ENCODE measurements around the gene SAG. TPM values are rescaled to one million over a fixed set of nuclear protein-coding genes. Genes with fewer than 3 reads are reported as not detected.

The SAG gene
- total and polyA plus RNA-seq, 10 of the 15 experiments (the other 5 are each of a cell fraction or from before 2014, with no cell fraction given): 0.06 to 0.47 TPM; not detected in 8

DNA sequence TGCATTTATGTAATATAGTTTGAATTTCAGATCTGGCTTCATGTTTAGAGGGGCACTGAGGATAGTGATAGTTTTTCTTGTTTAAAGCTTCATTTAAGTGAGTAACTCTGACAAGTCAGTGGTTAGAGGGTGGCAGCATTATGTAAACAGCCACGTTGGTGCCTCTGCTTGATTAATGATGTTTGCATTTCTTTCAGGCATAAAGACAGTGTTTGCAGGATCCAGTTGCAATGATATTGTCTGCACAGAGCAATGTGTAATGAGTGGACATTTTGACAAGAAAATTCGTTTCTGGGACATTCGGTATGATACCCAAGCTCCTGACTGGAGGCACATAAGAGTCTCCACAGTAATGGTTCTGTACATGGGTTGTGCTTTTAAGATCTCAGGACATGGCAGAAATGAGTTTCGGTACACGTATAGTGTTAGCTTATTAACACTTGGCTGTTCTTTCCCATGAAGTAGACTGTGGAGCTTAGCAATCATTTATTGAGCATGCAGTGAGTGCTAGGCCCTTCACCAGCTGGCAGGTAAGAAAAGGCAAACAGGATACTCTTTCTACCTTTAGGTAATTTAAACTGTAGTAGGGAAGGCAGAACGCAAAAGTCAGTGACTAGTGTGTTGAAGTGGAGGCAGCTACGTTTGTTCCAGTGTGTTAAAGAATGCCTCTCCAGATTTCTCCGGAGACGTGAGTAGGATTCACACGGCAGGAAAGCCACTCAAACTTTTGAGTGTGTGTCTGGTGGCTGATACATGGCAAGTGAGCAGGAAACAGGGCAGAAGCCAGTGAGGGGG is 17.4 kb upstream of the SAG start:
- intact Hi-C loops (cut with micrococcal nuclease; ENCODE audit: unreplicated experiment) (no loop called here), in situ Hi-C loops (cut with MboI) (no loop called here)
- no peak overlapping the region for H3K4me3 ChIP-seq
- no peaks in the 10 kb centered on the region for H3K79me2 ChIP-seq (ENCODE audit: control insufficient read depth, insufficient read depth, low read length)
- RAD21 ChIA-PET (ENCODE audit: unreplicated experiment): interaction anchor here (0.6 kb wide), 1 partner anchor 66 kb away, joined by 3 read pairs; no protein-coding TSS in a partner anchor
- H4K20me1 ChIP-seq (ENCODE audit: control insufficient read depth, insufficient read depth): no peaks in the 10 kb centered on the region
- CTCF ChIA-PET: no interaction called here
- POLR2A ChIA-PET: no interaction called here
- 88% methylated on average over 10 of the region's 10 CpGs for WGBS (ENCODE audit: insufficient coverage, insufficient replicate concordance, low lambda C conversion rate, missing lambda C conversion rate)
- H3K4me2 ChIP-seq (ENCODE audit: control insufficient read depth, insufficient read depth): no peak overlapping the region
- FAIRE-seq (no peak), DNase-seq (ENCODE audit: low read depth, low spot score) (no peak), ATAC-seq (no peak)
- no TSS peak for BruUV-seq (replicated peaks)
- SMC1A ChIA-PET (ENCODE audit: uncharacterized antibody, unreplicated experiment): interaction anchor here (0.6 kb wide), 1 partner anchor 262 kb away, joined by 3 read pairs; no protein-coding TSS in a partner anchor
- no peak overlapping the region for H2AFZ ChIP-seq (ENCODE audit: control insufficient read depth, low read depth, low read length)
- H3K27ac ChIP-seq (ENCODE audit: control insufficient read depth, insufficient read depth): no peak overlapping the region
- H3K4me1 ChIP-seq (ENCODE audit: control insufficient read depth, insufficient read depth, low read length): no peaks in the 10 kb centered on the region
- H3K9me3 ChIP-seq (replicated peaks; ENCODE audit: control insufficient read depth, insufficient read depth, low read length): no peaks in the 10 kb centered on the region
- no peak overlapping the region for H3K9ac ChIP-seq (ENCODE audit: control insufficient read depth, insufficient read depth, low read length)
- peaks cover 48 to 54% of the 10 kb centered on the region in 2 experiments for H3K36me3 ChIP-seq (ENCODE audit: control insufficient read depth in 2 of 2, insufficient read depth in 2 of 2, low read length in 1 of 2)
- TF ChIP-seq RAD51 (IDR thresholded peaks at IDR 0.05) (no peak), ATF7 (IDR thresholded peaks at IDR 0.05; ENCODE audit: low read depth) (no peak), SIX5 (IDR thresholded peaks at IDR 0.05; ENCODE audit: low read depth, low read length, severe bottlenecking) (no peak), JUNB (IDR thresholded peaks at IDR 0.05) (no peak), POLR2A (IDR thresholded peaks at IDR 0.05; ENCODE audit: low read depth, low read length) (no peak), WRNIP1 (IDR thresholded peaks at IDR 0.05; ENCODE audit: borderline replicate concordance, low read depth, low read length) (no peak), RB1 (IDR thresholded peaks at IDR 0.05; ENCODE audit: borderline replicate concordance) (no peak), NFIC (IDR thresholded peaks at IDR 0.05; ENCODE audit: low read depth, low read length) (no peak), TCF3 (IDR thresholded peaks at IDR 0.05; ENCODE audit: borderline replicate concordance, insufficient read depth, low read depth, low read length) (no peak), NR2C2 (IDR thresholded peaks at IDR 0.05; ENCODE audit: borderline replicate concordance, control insufficient read depth, insufficient read length, low read depth) (no peak), IRF4 (IDR thresholded peaks at IDR 0.05; ENCODE audit: low read depth, low read length) (no peak), MYC (IDR thresholded peaks at IDR 0.05; ENCODE audit: insufficient read depth, insufficient read length, insufficient replicate concordance, low read length, severe bottlenecking) (no peak)
- TF ChIP-seq, protein P1, sequence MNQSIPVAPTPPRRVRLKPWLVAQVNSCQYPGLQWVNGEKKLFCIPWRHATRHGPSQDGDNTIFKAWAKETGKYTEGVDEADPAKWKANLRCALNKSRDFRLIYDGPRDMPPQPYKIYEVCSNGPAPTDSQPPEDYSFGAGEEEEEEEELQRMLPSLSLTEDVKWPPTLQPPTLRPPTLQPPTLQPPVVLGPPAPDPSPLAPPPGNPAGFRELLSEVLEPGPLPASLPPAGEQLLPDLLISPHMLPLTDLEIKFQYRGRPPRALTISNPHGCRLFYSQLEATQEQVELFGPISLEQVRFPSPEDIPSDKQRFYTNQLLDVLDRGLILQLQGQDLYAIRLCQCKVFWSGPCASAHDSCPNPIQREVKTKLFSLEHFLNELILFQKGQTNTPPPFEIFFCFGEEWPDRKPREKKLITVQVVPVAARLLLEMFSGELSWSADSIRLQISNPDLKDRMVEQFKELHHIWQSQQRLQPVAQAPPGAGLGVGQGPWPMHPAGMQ (IDR thresholded peaks at IDR 0.05; ENCODE audit: borderline replicate concordance): no peak
- TF ChIP-seq, protein P2, sequence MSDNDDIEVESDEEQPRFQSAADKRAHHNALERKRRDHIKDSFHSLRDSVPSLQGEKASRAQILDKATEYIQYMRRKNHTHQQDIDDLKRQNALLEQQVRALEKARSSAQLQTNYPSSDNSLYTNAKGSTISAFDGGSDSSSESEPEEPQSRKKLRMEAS (IDR thresholded peaks at IDR 0.05; ENCODE audit: low read depth, low read length): no peak
- TF ChIP-seq, protein P3, sequence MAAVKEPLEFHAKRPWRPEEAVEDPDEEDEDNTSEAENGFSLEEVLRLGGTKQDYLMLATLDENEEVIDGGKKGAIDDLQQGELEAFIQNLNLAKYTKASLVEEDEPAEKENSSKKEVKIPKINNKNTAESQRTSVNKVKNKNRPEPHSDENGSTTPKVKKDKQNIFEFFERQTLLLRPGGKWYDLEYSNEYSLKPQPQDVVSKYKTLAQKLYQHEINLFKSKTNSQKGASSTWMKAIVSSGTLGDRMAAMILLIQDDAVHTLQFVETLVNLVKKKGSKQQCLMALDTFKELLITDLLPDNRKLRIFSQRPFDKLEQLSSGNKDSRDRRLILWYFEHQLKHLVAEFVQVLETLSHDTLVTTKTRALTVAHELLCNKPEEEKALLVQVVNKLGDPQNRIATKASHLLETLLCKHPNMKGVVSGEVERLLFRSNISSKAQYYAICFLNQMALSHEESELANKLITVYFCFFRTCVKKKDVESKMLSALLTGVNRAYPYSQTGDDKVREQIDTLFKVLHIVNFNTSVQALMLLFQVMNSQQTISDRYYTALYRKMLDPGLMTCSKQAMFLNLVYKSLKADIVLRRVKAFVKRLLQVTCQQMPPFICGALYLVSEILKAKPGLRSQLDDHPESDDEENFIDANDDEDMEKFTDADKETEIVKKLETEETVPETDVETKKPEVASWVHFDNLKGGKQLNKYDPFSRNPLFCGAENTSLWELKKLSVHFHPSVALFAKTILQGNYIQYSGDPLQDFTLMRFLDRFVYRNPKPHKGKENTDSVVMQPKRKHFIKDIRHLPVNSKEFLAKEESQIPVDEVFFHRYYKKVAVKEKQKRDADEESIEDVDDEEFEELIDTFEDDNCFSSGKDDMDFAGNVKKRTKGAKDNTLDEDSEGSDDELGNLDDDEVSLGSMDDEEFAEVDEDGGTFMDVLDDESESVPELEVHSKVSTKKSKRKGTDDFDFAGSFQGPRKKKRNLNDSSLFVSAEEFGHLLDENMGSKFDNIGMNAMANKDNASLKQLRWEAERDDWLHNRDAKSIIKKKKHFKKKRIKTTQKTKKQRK (IDR thresholded peaks at IDR 0.05; ENCODE audit: low read depth, low read length): no peak
- H3K27me3 ChIP-seq (replicated peaks in 1 of 2; ENCODE audit: control insufficient read depth in 2 of 2, insufficient read depth in 2 of 2, low read length in 1 of 2): no peaks in the 10 kb centered on the region
